GM19397 (cell line): Measurements from ENCODE around the gene EIF1AD.
A peak's percentile ranks its signal among the peaks of the same experiment; 100 is the strongest.
"Not testable (repeated sequence)": the region's sequence is repeated elsewhere in the genome, so short reads cannot be mapped to it uniquely, and the experiment has no call there.

Experiments
- ATAC-seq: cut with Tn5 transposase; IDR thresholded peaks from one replicate; pipeline ENCODE4 v1.9.1; 2021; ENCODE audit warnings: mild to moderate bottlenecking, moderate library complexity; ENCODE audit not compliant: unreplicated experiment

The EIF1AD gene

GRCh38 chr11:66001942-66002647 is at the start of gene EIF1AD, which contains the start of gene BANF1:
Gene EIF1AD, minus strand, starts transcription at chr11:66002157. Its CDS starts 1,768 bp downstream, at chr11:66000389.
Gene BANF1, plus strand, starts transcription at chr11:66002503. Its CDS starts 748 bp downstream, at chr11:66003251.
- ATAC-seq = peak; percentile 66

GRCh38 chr11:66051371-66051765 is 49.4 kb upstream of the EIF1AD start:
- no peak for ATAC-seq

GRCh38 chr11:66050581-66051231 is 48.7 kb upstream of the EIF1AD start:
- no peak for ATAC-seq

GRCh38 chr11:66048547-66049323 is 46.8 kb upstream of the EIF1AD start, which contains the start of gene GAL3ST3:
Gene GAL3ST3, minus strand, starts transcription at chr11:66049161. Its CDS starts 3,746 bp downstream, at chr11:66045415.
- no peak for ATAC-seq

GRCh38 chr11:66047541-66048365 is 45.8 kb upstream of the EIF1AD start:
- no peak for ATAC-seq

GRCh38 chr11:66046901-66047300 is 44.9 kb upstream of the EIF1AD start:
- no peak for ATAC-seq

GRCh38 chr11:66045177-66045639 is 43.3 kb upstream of the EIF1AD start:
- ATAC-seq = peak; percentile 49

- ATAC-seq = no peak
These were observed 42.8 kb upstream of the EIF1AD start for GRCh38 chr11:66044757-66045156.

GRCh38 chr11:66042996-66043906 is 41.3 kb upstream of the EIF1AD start:
- ATAC-seq = no peak

- ATAC-seq = no peak
These were observed 40.5 kb upstream of the EIF1AD start for GRCh38 chr11:66042227-66042995.

- ATAC-seq = no peak
These were observed 37.8 kb upstream of the EIF1AD start for GRCh38 chr11:66039765-66040164.

GRCh38 chr11:66037327-66037726 is 35.4 kb upstream of the EIF1AD start:
- ATAC-seq = no peak

GRCh38 chr11:66036334-66036710 is 34.4 kb upstream of the EIF1AD start:
- no peak for ATAC-seq

- ATAC-seq = no peak
These were observed 33.8 kb upstream of the EIF1AD start for GRCh38 chr11:66035653-66036333.

- no peak for ATAC-seq
These were observed 31.2 kb upstream of the EIF1AD start for GRCh38 chr11:66032957-66033735.

- ATAC-seq = no peak
These were observed 24.1 kb upstream of the EIF1AD start, which contains the start of gene CATSPER1 for GRCh38 chr11:66026017-66026529. Gene CATSPER1, minus strand, starts transcription at chr11:66026479. Its CDS starts 100 bp downstream, at chr11:66026379.

- ATAC-seq = not testable (repeated sequence)
These were observed 21.2 kb upstream of the EIF1AD start for GRCh38 chr11:66023186-66023440.
